NT2/D1 (cell line): ENCODE results near the gene UBE2L3.

Source experiments
- SUZ12 ChIP-seq: IDR thresholded peaks from 2 replicates; pipeline ENCODE4 v1.6.1; 2011; ENCODE audit not compliant: insufficient read length, insufficient read depth; ENCODE audit errors: extremely low read depth
- YY1 ChIP-seq: IDR thresholded peaks from 2 replicates; pipeline ENCODE4 v1.6.1; 2011; ENCODE audit not compliant: insufficient read length, insufficient read depth
- ZNF274 ChIP-seq: IDR thresholded peaks from 2 replicates; pipeline ENCODE4 v1.6.1; 2011; ENCODE audit warnings: mild to moderate bottlenecking, low read depth, low read length

DNA sequence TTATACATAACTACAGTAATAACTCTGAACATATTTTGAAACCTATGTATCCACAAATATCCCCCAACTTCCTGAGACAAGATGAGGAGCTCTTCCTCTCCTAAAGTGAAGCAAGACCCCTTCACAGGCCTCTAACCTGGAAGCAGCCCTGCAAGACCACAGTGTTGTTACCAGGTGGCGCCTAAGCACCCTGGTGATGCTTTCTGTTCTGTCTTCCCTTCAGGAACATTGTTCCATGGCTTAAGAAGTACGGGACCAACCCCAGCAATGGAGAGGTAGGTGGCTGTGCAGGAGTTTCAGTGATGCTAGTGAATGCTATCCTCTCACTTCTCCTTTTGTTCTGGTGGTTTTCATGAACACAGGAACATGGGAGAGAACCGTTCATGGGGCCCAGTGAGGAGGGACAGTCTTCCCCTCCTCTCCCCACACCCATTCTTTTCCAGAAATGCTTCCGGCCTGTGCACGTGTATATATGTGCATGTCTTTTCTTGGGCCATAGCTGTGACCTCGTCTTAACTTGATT is 104.7 kb downstream of the UBE2L3 start:
- TF ChIP-seq YY1: no peak
- TF ChIP-seq ZNF274: no peak
- TF ChIP-seq SUZ12: no peak
